GM12878 (cell line): ENCODE data around the gene EPHA5. TPM values are rescaled to one million over a fixed set of nuclear protein-coding genes. Genes with fewer than 3 reads are reported as not detected.

ENCODE experiments used
- ATAC-seq: fragments of 200-7000 bp; cut with Tn5 transposase; 3 replicates; pipeline ENCODE4 v1.9.1; 2020; ENCODE audit warnings: mild to moderate bottlenecking, moderate library complexity
- BruUV-seq: library from RNA; stranded (reverse); fragments of 400-500 nt; replicated peaks from 2 replicates; lab custom pipeline; 2021; lab: Mats Ljungman, UMichigan
- CTCF ChIA-PET: fragments of 300-600 bp; sonication (Branson Sonifier 250); formaldehyde crosslinking; extraction: SDS; loops from one replicate; lab custom pipeline; 2021; ENCODE audit warnings: inconsistent platforms; lab: Yijun Ruan, JAX
- POLR2A ChIA-PET: fragments of 350-600 bp; formaldehyde crosslinking; extraction: SDS; loops from one replicate; lab custom pipeline; 2021; ENCODE audit warnings: inconsistent platforms; lab: Charles Lee
- RAD21 ChIA-PET: fragments of 300-600 bp; sonication (Branson Sonifier 250); formaldehyde crosslinking; loops from one replicate; lab custom pipeline; 2023; ENCODE audit warnings: antibody characterized with exemption; ENCODE audit not compliant: unreplicated experiment; lab: Charles Lee
- SMC1A ChIA-PET: fragments of 300-600 bp; sonication (Branson Sonifier 250); formaldehyde crosslinking; loops from one replicate; lab custom pipeline; 2023; ENCODE audit not compliant: unreplicated experiment, uncharacterized antibody; lab: Charles Lee
- DNase-seq: peaks from one replicate; pipeline ENCODE4 v3.0.0-alpha.2; 2011; ENCODE audit warnings: low read depth, low spot score
- FAIRE-seq: peaks from 3 replicates; lab custom pipeline; 2011; peaks lifted over from hg19 to GRCh38; lab: Jason Lieb, UNC
- H2AFZ ChIP-seq: 2 replicates; pipeline ENCODE4 v1.6.0; 2011; ENCODE audit warnings: low read depth, low read length, control low read depth; ENCODE audit not compliant: control insufficient read depth
- H3K27ac ChIP-seq: 2 replicates; pipeline ENCODE4 v1.5.1; 2011; ENCODE audit warnings: control low read depth; ENCODE audit not compliant: control insufficient read depth, insufficient read depth
- H3K27me3 ChIP-seq, 2 experiments: replicated peaks in 1 of 2; 2 replicates each; pipeline versions ENCODE4 v1.6.0 to v1.6.1; 2011; ENCODE audit warnings: low read length in 1 of 2; ENCODE audit not compliant: control insufficient read depth in 2 of 2, insufficient read depth in 2 of 2
- H3K36me3 ChIP-seq, 2 experiments: 2 replicates each; pipeline ENCODE4 v1.5.1; 2011; ENCODE audit warnings: low read length in 1 of 2; ENCODE audit not compliant: control insufficient read depth in 2 of 2, insufficient read depth in 2 of 2
- H3K4me1 ChIP-seq: 2 replicates; pipeline ENCODE4 v1.6.1; 2011; ENCODE audit warnings: mild to moderate bottlenecking, low read length, moderate library complexity, mixed read lengths; ENCODE audit not compliant: control insufficient read depth, insufficient read depth
- H3K4me2 ChIP-seq: 2 replicates; pipeline ENCODE4 v1.6.0; 2011; ENCODE audit warnings: control low read depth; ENCODE audit not compliant: control insufficient read depth, insufficient read depth
- H3K4me3 ChIP-seq: fragments of 200-600 bp; sonication (generic); 2 replicates; pipeline ENCODE4 v1.5.1; 2016
- H3K79me2 ChIP-seq: 2 replicates; pipeline ENCODE4 v1.6.0; 2011; ENCODE audit warnings: low read length; ENCODE audit not compliant: control insufficient read depth, insufficient read depth
- H3K9ac ChIP-seq: 2 replicates; pipeline ENCODE4 v1.8.0; 2011; ENCODE audit warnings: low read length, control low read depth, mixed read lengths; ENCODE audit not compliant: control insufficient read depth, insufficient read depth
- H3K9me3 ChIP-seq: replicated peaks from 3 replicates; pipeline ENCODE4 v1.5.1; 2011; ENCODE audit warnings: mild to moderate bottlenecking, low read length; ENCODE audit not compliant: control insufficient read depth, insufficient read depth
- H4K20me1 ChIP-seq: 2 replicates; pipeline ENCODE4 v1.6.0; 2011; ENCODE audit not compliant: control insufficient read depth, insufficient read depth
- BMI1 ChIP-seq: fragments of 450-650 bp; IDR thresholded peaks from 2 replicates; pipeline ENCODE4 v1.6.1; 2016; ENCODE audit warnings: mild to moderate bottlenecking, moderate library complexity, borderline replicate concordance
- IKZF1 ChIP-seq: fragments of 450-650 bp; conservative IDR thresholded peaks from 2 replicates; pipeline ENCODE4 v1.6.1; 2017; ENCODE audit warnings: antibody characterized with exemption, mild to moderate bottlenecking
- MEF2B ChIP-seq: fragments of 450-650 bp; IDR thresholded peaks from 2 replicates; pipeline ENCODE4 v1.6.1; 2018; ENCODE audit warnings: mild to moderate bottlenecking, moderate library complexity; ENCODE audit not compliant: partially characterized antibody, poor library complexity, severe bottlenecking
- MXI1 ChIP-seq: fragments of 150-350 bp; IDR thresholded peaks from 2 replicates; pipeline ENCODE4 v1.6.1; 2011; ENCODE audit warnings: low read depth, mild to moderate bottlenecking, inconsistent platforms, low read length, improper control_type of control experiment
- NFIC ChIP-seq: IDR thresholded peaks from 2 replicates; pipeline ENCODE4 v1.6.1; 2012; ENCODE audit warnings: low read depth, mild to moderate bottlenecking, inconsistent platforms, low read length, moderate library complexity
- RBBP5 ChIP-seq: fragments of 200-600 bp; sonication (generic); conservative IDR thresholded peaks from 2 replicates; pipeline ENCODE4 v1.6.1; 2016
- RFX5 ChIP-seq: IDR thresholded peaks from 2 replicates; pipeline ENCODE4 v1.6.1; 2011; ENCODE audit warnings: low read depth, low read length, improper control_type of control experiment
- STAT3 ChIP-seq: IDR thresholded peaks from 2 replicates; pipeline ENCODE4 v1.6.1; 2011; ENCODE audit warnings: low read depth, low read length, improper control_type of control experiment
- TBL1XR1 ChIP-seq: IDR thresholded peaks from 2 replicates; pipeline ENCODE4 v1.6.1; 2012; ENCODE audit warnings: low read depth, low read length, improper control_type of control experiment
- YBX1 ChIP-seq: fragments of 450-650 bp; IDR thresholded peaks from 2 replicates; pipeline ENCODE4 v1.6.1; 2016; ENCODE audit warnings: antibody characterized with exemption
- WGBS: methylation state at CpG from one replicate; pipeline ENCODE4 v1.1.6; 2016; ENCODE audit warnings: low lambda C conversion rate; ENCODE audit not compliant: insufficient replicate concordance, insufficient coverage; ENCODE audit errors: missing lambda C conversion rate; 5-methylcytosine and 5-hydroxymethylcytosine counted together
- in situ Hi-C: fragments of 300-500 bp; cut with MboI; formaldehyde crosslinking; loops from 9 replicates; pipeline ENCODE4 v1.14.3; 2018; ENCODE audit warnings: mixed read lengths
- intact Hi-C: fragments of 100-400 bp; cut with micrococcal nuclease; formaldehyde crosslinking; loops from one replicate; pipeline ENCODE4 v1.14.2; 2022; ENCODE audit not compliant: unreplicated experiment
- polyA plus RNA-seq, 11 experiments: library from polyadenylated mRNA; depleted of rRNA in 4 of 11; unstranded in 6 of 11; stranded (reverse) in 5 of 11; fragments of >200 nt; fragmentation: Nextera tagmentation in 4 of 11; fragmentation: Illumina TruSeq in 1 of 11; extraction: Ambion mirVana in 4 of 11; extraction: Trizol in 1 of 11; gene quantifications; 1 replicate in 1 of 11; 2 replicates in 10 of 11; pipeline versions ENCODE4 v1.2.1 to v1.2.3, GENCODE V29; 2011 to 2016; ENCODE audit warnings: inconsistent platforms in 2 of 11, missing spikeins in 2 of 11, low read depth in 1 of 11
- total RNA-seq, 4 experiments: library from RNA; depleted of rRNA in 3 of 4; stranded (reverse); fragments of >200 nt in 3 of 4; fragmentation: Illumina TruSeq in 1 of 4; extraction: Trizol in 1 of 4; gene quantifications; 2 replicates each; pipeline versions ENCODE4 v1.2.1 to v1.2.3, GENCODE V29; 2013 to 2021
- TF ChIP-seq, protein P1 (sequence below): IDR thresholded peaks from 2 replicates; pipeline ENCODE4 v1.6.1; 2011; ENCODE audit warnings: low read depth, low read length, improper control_type of control experiment, borderline replicate concordance
- TF ChIP-seq, protein P2 (sequence below): fragments of 450-650 bp; IDR thresholded peaks from 2 replicates; pipeline ENCODE4 v1.6.1; 2017; ENCODE audit warnings: mild to moderate bottlenecking, low read depth, inconsistent platforms; ENCODE audit not compliant: poor library complexity, severe bottlenecking
- TF ChIP-seq, protein P3 (sequence below): IDR thresholded peaks from 2 replicates; pipeline ENCODE4 v1.6.1; 2012; ENCODE audit warnings: low read depth, low read length, improper control_type of control experiment

The EPHA5 gene
- total and polyA plus RNA-seq, 10 of the 15 experiments (the other 5 are each of a cell fraction or from before 2014, with no cell fraction given): not detected

DNA sequence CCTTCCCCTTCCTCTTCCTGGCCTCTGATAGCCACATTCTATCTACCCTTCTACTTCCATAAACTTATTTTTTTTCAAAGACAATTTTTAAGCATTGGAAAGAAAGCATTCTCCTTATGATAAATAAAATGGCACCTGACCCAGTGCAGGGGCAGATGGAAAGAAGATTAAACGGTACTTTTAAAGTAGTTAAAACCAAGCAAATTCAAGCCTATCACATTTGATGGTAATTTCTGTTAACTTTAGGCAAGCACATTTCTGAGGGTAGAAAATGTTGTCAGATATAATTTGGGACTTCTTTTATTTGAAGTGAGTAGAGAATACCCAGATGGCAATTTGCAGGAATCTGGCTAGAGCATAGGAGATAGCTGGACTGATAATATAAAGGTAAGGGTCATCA is 332.9 kb downstream of the EPHA5 start:
- Histone ChIP-seq H3K27ac (no peak overlapping the region), H3K4me2 (no peak overlapping the region), H3K27me3 (no peaks in the 10 kb centered on the region), H3K9ac (no peak overlapping the region), H3K79me2 (no peaks in the 10 kb centered on the region), H3K4me1 (no peaks in the 10 kb centered on the region), H3K36me3 (no peaks in the 10 kb centered on the region), H3K4me3 (no peak overlapping the region), H3K9me3 (no peaks in the 10 kb centered on the region), H4K20me1 (no peaks in the 10 kb centered on the region), H2AFZ (no peak overlapping the region)
- POLR2A ChIA-PET: no interaction called here
- RAD21 ChIA-PET: no interaction called here
- no peak for DNase-seq
- CTCF ChIA-PET: no interaction called here
- WGBS: 43% methylated on average over 1 of the region's 1 CpG
- no peak for ATAC-seq
- SMC1A ChIA-PET: no interaction called here
- BruUV-seq: no TSS peak
- in situ Hi-C loops: no loop called here
- FAIRE-seq: no peak
- TF ChIP-seq BMI1 (no peak), TBL1XR1 (no peak), RFX5 (no peak), YBX1 (no peak), NFIC (no peak), RBBP5 (no peak), STAT3 (no peak), IKZF1 (no peak), MXI1 (no peak), MEF2B (no peak)
- TF ChIP-seq, protein P1, sequence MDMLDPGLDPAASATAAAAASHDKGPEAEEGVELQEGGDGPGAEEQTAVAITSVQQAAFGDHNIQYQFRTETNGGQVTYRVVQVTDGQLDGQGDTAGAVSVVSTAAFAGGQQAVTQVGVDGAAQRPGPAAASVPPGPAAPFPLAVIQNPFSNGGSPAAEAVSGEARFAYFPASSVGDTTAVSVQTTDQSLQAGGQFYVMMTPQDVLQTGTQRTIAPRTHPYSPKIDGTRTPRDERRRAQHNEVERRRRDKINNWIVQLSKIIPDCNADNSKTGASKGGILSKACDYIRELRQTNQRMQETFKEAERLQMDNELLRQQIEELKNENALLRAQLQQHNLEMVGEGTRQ: no peak
- TF ChIP-seq, protein P2, sequence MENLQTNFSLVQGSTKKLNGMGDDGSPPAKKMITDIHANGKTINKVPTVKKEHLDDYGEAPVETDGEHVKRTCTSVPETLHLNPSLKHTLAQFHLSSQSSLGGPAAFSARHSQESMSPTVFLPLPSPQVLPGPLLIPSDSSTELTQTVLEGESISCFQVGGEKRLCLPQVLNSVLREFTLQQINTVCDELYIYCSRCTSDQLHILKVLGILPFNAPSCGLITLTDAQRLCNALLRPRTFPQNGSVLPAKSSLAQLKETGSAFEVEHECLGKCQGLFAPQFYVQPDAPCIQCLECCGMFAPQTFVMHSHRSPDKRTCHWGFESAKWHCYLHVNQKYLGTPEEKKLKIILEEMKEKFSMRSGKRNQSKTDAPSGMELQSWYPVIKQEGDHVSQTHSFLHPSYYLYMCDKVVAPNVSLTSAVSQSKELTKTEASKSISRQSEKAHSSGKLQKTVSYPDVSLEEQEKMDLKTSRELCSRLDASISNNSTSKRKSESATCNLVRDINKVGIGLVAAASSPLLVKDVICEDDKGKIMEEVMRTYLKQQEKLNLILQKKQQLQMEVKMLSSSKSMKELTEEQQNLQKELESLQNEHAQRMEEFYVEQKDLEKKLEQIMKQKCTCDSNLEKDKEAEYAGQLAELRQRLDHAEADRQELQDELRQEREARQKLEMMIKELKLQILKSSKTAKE: no peak
- TF ChIP-seq, protein P3, sequence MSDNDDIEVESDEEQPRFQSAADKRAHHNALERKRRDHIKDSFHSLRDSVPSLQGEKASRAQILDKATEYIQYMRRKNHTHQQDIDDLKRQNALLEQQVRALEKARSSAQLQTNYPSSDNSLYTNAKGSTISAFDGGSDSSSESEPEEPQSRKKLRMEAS: no peak
- intact Hi-C loops: no loop called here
